ENCODE results near the gene CTNND2. TPM values are rescaled to one million over a fixed set of nuclear protein-coding genes. Genes with fewer than 3 reads are reported as not detected.
A peak's percentile ranks its signal among the peaks of the same experiment; 100 is the strongest.
"Not testable (repeated sequence)": the region's sequence is repeated elsewhere in the genome, so short reads cannot be mapped to it uniquely, and the experiment has no call there.

Gene CTNND2
- total RNA-seq, 1 experiment from 2014 or later, result 1.6 TPM

- no peak for DNase-seq (ENCODE audit: low spot score)
Observed at GRCh38 chr5:11104651-11105112, 799.6 kb downstream of the CTNND2 start.

- DNase-seq (ENCODE audit: low spot score), result no peak
Observed at GRCh38 chr5:11104210-11104609, 800.0 kb downstream of the CTNND2 start.

GRCh38 chr5:11084111-11084510 is 820.1 kb downstream of the CTNND2 start:
- no peak for DNase-seq (ENCODE audit: low spot score)

GRCh38 chr5:11082404-11082945 is 821.8 kb downstream of the CTNND2 start:
- no peak for DNase-seq (ENCODE audit: low spot score)

- no peak for DNase-seq (ENCODE audit: low spot score)
Observed at GRCh38 chr5:11076945-11077613, 827.2 kb downstream of the CTNND2 start.

GRCh38 chr5:11075035-11075805 is 829.0 kb downstream of the CTNND2 start:
- no peak for DNase-seq (ENCODE audit: low spot score)

GRCh38 chr5:11072568-11072967 is 831.7 kb downstream of the CTNND2 start:
- DNase-seq (ENCODE audit: low spot score), result no peak

GRCh38 chr5:11072076-11072475 is 832.2 kb downstream of the CTNND2 start:
- no peak for DNase-seq (ENCODE audit: low spot score)

GRCh38 chr5:11069041-11069440 is 835.2 kb downstream of the CTNND2 start:
- DNase-seq (ENCODE audit: low spot score), result no peak

GRCh38 chr5:11065723-11066122 is 838.5 kb downstream of the CTNND2 start:
- DNase-seq (ENCODE audit: low spot score), result not testable (repeated sequence)

GRCh38 chr5:11064763-11065450 is 839.3 kb downstream of the CTNND2 start:
- no peak for DNase-seq (ENCODE audit: low spot score)

- no peak for DNase-seq (ENCODE audit: low spot score)
Observed at GRCh38 chr5:11062397-11062796, 841.8 kb downstream of the CTNND2 start.

GRCh38 chr5:11056560-11056959 is 847.7 kb downstream of the CTNND2 start:
- DNase-seq (ENCODE audit: low spot score), result no peak

- no peak for DNase-seq (ENCODE audit: low spot score)
Observed at GRCh38 chr5:11054014-11054413, 850.2 kb downstream of the CTNND2 start.

- DNase-seq (ENCODE audit: low spot score), result no peak
Observed at GRCh38 chr5:11052871-11053270, 851.4 kb downstream of the CTNND2 start.

GRCh38 chr5:11050596-11051304 is 853.5 kb downstream of the CTNND2 start:
- DNase-seq (ENCODE audit: low spot score), result no peak

GRCh38 chr5:11048760-11049159 is 855.5 kb downstream of the CTNND2 start:
- peak; percentile 14 for DNase-seq (ENCODE audit: low spot score)

- no peak for DNase-seq (ENCODE audit: low spot score)
Observed at GRCh38 chr5:11047625-11048024, 856.6 kb downstream of the CTNND2 start.

GRCh38 chr5:11047030-11047429 is 857.2 kb downstream of the CTNND2 start:
- DNase-seq (ENCODE audit: low spot score), result no peak

GRCh38 chr5:11046160-11046559 is 858.1 kb downstream of the CTNND2 start:
- DNase-seq (ENCODE audit: low spot score), result no peak

GRCh38 chr5:11045411-11045810 is 858.8 kb downstream of the CTNND2 start:
- DNase-seq (ENCODE audit: low spot score), result no peak

GRCh38 chr5:11044581-11044980 is 859.7 kb downstream of the CTNND2 start:
- DNase-seq (ENCODE audit: low spot score), result no peak

All from H4 (cell line).